Stimulated activated CD4-positive, alpha-beta T cell treated with anti-CD3 and anti-CD28 coated beads, Interleukin-4, amount 100 ng/mL, for 1 hour (primary cell): Measurements from ENCODE around the gene FAM177A1.
"Not testable (repeated sequence)": the region's sequence is repeated elsewhere in the genome, so short reads cannot be mapped to it uniquely, and the experiment has no call there.

Experiments used
- DNase-seq: peaks from one replicate; pipeline ENCODE4 v3.0.0-alpha.2; 2020

FAM177A1 gene, protein sequence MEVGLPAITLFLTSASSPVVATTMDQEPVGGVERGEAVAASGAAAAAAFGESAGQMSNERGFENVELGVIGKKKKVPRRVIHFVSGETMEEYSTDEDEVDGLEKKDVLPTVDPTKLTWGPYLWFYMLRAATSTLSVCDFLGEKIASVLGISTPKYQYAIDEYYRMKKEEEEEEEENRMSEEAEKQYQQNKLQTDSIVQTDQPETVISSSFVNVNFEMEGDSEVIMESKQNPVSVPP

DNA sequence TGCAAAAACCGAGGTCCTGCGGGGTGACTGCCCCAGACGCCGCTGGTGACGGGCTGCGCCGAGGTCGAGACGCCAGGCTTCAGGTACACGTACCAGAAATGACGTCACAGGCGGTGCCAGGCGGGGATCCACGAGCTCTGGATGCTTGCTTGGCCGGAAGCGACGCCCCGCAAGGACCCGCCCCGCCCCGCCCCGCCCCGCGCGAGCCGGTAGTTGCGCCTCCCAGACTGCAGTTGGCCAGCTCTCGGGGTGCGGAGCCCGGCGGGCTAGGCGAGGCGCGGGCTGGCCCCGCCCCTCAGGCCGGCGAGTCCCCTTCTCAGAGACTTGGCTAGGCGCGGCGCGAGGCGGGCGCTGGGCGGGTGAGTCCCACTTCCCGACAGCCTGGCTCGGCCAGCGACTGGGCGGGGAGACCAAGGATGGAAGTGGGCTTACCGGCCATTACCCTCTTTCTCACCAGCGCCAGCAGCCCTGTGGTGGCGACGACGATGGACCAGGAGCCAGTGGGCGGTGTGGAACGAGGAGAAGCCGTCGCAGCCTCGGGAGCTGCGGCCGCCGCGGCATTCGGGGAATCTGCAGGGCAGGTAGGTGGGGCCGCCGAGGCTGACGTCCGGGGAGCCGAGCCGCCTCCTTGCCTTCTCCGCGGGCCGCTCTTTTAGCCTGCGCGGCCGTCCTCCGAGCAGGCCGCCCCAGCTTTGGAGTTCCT, at the start of gene FAM177A1:
Gene FAM177A1, plus strand, starts transcription at position 225 of the 703 bp plus-strand sequence. Its CDS starts 192 bp downstream, at position 417.
- peak; percentile 97 for DNase-seq

DNA sequence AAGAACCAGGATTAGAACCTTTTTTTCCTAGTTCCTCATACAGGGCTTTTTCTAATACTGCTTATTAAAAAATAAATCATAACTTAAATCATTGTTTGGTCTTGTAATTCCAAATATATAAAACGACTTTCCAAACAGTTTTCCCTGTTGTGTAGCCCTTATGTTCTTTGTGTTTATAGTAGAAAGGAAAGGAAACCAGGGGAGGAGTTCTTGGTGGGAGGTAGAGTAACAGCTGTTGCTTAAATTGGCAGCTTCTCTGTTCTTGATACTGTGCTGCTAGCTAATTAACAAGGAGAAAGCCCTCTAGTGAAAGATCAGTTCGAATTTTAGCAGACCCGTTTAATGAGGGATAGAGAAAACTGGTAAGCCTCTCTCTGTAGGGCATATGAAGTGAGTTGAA, 48.3 kb upstream of the FAM177A1 start:
- DNase-seq: no peak

DNA sequence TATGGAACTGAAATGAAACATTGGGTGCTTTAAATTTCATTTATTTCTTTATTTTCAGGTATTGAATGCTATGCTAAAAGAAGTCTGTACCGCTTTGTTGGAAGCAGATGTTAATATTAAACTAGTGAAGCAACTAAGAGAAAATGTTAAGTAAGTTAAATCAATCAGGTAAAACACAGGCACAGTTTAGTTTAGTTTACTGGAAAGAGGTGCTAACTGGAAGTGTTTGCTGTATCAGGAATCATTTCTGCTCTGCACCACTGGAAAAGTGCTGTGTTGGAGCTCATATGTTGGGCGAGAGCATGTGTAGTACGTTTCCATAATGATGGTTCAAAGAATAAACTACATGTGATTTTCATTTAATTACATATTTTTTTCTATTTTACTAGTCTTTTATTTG, 46.6 kb upstream of the FAM177A1 start:
- no peak for DNase-seq

DNA sequence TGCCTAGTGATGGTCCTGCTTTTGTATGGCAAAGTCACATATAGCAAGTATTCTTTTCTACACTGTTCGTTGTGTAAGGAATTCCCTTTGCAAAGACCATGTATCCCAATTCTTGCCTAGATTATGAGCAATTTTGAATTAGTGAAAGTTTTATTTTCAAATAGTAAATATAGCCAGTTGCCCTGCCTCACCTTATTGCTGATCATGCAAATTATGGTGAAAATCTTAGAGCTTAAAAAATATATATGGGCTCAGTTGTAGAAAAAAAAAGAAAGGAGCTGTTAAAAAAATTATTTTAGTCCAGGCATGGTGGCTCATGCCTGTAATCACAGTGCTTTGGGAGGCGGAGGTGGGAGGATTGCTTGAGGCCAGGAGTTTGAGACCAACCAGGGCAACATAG, 44.5 kb upstream of the FAM177A1 start:
- no peak for DNase-seq

DNA sequence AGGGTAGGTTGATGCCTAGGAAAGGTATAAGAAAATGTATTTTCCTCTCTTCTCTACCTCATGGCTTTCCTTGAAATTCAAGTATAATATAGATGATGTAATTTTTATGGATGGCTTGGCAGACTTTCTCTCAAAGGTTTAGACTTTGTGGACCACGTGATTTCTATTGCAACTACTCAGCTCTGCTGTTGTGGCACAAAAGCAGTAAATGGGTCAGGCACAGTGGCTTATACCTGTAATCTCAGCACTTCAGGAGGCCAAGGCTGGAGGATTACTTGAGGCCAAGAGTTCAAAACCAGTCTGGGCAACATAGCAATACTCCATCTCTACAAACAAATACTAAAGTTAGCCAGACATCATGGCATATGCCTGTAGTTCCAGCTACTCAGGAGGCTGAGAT, 41.2 kb upstream of the FAM177A1 start:
- no peak for DNase-seq

DNA sequence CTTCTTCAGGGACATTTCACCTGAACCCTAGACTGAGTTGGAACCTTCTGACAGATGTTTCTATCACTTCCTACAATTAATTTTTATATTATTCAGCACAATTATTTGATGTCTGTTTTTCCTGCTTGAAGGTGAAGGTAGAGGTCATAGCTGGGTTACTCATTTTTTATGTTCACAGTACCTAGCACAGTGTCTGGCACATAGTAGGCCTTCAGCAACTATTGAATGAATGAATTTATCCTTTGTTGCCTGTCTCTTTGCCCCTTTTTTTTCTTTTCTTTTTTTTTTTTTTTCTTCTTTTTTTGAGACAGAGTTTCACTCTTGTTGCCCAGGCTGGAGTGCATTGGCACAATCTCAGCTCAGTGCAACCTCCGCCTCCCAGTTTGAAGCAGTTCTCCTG, 29.5 kb upstream of the FAM177A1 start:
- DNase-seq: no peak

DNA sequence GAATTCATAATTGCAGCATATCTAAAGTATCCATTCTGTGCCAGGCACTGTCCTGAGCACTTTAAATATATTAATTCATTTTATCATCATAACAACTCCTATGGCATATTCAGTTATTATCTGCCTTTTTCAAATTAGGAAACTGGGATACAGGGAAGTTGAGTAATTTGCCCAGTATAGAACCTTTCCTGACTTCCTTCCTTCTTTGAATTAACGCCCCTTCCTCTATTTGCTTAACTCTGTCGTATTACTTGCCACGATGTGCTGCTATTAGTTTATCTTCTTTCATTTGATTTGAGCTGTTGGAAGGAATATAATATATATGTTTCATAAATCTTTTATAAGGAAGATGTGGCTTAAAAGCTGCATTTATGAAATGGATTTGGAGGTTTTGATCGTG, 25.4 kb upstream of the FAM177A1 start:
- DNase-seq: no peak

DNA sequence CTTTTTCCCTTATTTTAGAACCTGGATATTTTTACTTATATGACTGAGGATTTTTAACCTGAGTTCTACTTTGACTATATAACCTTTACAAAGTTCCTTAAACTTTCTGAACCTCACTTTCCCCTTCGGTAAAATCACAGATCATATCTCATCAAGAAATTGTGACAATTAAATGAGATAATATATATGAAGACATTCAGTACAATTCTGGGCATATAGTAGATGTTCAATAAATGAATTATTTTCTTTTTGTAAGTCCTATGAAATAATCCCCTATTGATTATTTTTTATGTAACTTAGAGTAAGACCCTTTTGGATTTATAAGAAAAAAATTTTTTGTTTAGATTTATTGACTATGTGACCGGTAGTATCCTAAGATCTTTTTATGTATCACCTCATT, 17.6 kb upstream of the FAM177A1 start:
- no peak for DNase-seq

DNA sequence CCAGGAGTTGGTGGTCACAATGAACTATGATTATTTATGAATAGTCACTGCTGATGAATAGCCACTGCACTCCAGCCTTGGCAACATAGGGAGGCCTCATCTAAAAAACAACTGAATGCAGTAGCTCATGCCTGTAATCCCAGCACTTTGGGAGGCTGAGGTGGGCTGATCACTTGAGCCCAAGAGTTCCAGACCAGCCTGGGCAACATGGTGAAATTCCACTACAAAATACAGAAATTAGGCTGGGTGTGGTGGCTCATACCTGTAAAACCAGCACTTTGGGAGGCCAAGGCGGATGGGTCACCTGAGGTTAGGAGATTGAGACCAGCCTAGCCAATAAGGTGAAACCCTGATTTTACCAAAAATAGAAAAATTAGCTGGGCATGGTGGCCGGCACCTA, 13.5 kb upstream of the FAM177A1 start:
- DNase-seq: no peak

DNA sequence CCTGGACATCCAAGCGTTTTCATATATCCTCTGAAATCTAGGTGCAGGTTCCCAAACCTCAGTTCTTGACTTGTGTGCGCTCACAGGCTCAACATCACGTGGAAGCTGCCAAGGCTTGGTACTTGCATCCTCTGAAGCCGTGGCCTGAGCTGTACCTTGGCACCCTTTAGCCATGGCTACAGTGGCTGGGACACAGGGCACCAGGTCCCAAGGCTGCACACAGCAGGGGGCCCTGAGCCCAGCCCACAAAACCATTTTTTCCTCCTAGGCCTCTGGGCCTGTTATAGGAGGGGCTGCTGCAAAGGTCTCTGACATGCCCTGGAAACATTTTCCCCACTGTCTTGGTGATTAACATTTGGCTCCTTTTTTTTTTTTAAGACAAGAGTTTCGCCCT, 11.6 kb upstream of the FAM177A1 start:
- no peak for DNase-seq

DNA sequence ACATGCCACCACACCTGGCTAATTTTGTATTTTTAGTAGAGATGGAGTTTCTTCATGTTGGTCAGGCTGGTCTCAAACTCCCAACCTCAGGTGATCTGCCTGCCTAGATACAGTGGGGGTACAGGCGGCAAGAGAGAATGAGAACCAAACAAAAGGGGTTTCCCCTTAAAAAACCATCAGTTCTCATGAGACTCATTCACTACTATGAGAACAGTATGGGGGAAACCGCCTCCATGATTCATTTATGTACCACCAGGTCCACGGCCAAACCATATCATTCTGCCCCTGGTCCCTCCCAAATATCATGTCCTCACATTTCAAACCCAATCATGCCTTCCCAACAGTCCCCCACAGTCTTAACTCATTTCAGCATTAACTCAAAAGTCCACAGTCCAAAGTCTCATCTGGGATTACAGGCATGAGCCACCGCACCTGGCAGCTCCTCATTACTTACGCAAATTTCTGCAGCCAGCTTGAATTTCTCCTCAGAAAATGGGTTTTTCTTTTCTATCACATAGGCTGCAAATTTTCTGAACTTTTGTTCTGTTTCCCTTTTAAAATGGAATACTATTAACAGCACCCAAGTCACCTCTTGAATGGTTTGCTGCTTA, 11.0 kb upstream of the FAM177A1 start:
- DNase-seq: not testable (repeated sequence)

DNA sequence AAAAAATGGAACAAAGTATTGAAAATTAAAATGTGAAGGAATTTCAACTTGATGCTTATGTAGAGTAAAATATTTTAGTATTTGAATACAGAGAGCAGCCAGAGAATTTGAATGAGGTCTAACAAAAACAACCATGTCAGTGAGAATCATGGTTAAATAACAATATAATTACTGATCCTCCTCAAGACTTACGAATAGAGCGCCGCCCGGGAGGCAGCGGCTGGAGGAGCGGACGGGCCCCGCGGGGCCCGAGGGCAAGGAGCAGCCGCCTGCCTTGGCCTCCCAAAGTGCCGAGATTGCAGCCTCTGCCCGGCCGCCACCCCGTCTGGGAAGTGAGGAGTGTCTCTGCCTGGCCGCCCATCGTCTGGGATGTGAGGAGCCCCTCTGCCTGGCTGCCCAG, 7.8 kb upstream of the FAM177A1 start:
- not testable (repeated sequence) for DNase-seq

DNA sequence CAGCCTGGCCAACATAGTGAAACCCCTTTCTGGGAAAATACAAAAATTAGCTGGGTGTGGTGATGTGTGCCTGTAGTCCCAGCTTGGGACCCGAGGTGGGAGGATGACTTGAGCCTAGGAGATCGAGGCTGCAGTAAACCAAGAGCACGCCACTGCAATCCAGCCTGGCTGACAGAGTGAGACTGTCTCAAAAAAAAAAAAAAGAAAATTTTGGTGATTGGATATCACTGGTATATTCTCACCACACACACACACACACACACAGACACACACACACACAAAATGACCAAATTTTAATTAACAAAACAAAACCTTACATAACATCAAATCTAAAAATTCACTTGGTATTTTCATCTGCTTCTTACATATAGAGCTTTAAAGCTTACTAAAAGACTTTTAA, 3.4 kb upstream of the FAM177A1 start:
- no peak for DNase-seq

DNA sequence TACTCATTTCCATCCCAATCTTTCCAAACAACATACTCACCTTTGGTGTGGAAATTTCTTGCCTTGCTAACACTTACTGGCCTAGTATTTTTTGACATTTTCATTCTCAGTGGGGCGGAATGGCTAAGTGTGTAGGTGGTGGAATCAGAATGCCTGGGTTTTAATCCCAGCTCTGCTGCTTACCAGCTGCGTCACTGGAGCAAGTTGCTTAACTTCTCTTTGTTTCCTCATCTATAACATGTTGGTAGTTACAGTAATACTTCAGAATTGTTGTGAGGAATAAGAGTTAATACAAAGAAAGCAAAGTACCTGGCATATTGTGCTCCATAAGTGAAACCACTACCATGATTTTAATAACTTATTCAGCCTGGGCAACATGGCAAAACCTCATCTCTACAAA, 3.0 kb upstream of the FAM177A1 start:
- DNase-seq: no peak

DNA sequence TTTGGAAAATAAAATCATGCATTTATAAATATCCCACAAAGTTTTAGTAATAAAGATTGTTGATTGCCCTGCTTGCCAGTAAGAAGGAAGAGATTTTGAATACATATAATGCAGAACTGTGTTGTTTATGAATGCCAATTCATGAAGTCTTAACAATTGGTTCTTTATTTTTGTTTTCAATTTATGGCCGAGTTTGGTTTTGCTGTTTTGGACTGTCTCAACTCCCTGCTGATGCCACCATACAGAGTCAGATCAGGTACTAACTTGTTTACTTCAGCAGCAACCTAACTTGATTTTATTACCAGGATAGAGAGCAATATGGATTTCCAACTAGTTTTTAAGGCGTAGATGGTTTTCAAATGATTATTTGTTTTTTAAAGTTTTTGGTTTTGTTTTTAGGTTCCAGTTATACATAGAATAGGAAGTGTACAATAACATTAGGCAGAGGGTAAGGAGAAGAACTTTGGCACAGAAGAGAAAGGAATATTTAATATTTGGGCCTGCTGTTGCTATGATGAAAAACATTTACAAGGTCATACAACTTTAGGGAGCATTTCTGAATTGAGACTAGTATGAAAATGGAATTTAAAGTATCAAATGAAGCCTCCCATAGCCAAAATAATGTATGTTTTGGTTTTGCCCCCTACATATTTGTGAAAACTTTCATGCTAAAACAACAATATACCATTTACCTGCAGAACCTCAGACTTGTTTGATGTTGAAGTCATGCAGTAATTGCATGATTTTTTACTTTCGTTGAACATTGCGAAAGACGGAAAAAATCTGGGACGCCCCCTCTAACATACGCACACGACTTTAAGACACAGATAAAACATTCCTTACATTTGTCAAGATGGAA, 904 bp upstream of the FAM177A1 start:
- DNase-seq: no peak

DNA sequence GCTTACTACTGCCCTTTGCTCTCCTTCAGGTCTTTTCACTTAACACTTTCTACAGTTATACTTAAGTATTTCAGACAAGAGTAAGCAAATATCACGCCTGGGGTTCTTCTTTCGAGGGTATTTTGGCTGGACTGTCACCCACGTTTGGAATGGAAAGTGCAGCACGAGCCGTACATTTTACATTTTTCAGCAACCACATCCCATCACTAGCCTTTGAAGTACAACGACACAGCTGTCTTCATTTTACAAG, 349 bp upstream of the FAM177A1 start:
- DNase-seq: no peak

DNA sequence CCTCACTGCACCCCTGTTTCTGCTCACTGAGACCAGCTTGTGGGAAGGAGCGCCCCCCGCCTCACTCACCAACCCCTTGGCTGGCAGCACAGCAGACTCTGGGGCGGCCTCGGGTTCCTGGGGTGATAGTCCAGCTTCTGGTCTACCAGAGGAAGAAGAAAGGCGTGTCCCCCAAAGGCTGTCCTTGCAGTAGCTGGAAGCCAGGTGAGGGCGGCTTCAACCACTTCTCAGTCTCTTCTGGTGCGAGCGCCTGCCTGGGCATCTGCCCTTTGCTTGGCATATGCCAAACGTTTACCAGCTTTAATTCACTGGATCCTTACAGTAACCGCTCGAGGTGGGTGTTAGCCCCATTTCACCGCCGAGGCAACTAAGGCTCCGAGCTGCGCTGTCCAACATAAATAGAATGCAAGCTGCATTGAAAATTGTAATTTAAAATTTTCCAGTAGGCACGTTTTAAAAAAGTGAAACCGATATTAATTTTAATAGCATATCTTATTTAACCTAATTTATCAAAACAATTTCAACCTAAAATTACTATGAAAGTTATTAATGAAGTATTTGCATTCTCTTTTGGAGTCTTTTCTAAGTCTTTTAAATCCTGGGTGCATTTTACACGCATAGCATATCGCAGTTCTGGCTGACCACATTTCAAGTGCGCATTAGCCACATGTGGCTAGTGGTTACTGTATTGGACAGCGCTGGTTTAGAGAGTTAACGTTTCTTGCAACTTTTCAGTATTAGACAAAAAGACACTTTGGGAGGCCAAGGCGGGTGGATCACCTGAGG, 872 bp downstream of the FAM177A1 start:
- DNase-seq: no peak

DNA sequence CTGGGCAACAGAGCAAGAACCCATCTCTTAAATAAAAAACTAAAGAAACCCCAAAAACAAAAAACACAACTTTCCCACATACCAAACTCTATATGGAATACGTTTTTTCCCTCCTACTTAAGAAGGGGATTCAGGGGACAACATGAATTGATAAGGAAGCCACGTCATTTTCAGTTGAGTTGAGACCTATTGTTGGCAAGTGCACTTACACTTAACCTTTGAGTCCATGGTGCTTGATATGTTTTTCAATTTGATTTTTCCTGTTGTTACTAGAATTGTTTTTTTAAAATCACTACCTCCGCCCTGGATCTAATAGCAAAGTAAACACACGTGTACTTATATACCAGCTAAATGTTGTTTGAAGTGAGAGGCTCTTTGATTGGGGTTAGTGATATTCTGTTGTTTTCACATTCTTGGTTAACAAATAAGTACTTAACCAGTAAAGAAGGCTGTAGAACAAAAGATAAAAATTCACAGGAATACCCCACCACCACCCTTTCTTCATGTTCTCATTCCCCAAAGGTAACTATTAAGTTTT, 2.0 kb downstream of the FAM177A1 start:
- no peak for DNase-seq

DNA sequence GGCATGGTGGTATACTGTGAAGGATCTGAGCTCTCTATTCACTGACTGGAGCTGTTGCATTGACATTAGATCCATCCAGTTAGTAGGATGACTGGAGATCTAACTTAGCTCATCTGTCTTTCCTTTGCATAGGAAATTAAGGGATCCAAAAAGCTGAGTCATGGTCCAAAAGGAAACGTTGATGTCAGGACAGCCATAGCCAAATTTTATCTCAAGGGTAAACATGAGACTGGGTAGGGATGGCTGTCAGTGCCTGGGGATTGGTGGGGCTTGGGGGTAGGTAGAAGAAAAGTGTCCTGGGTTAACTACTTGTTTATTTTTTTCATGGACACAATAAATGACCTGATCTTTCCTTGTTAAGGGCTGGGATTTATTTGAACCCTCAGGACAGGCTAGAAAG, 4.6 kb downstream of the FAM177A1 start:
- DNase-seq: no peak

DNA sequence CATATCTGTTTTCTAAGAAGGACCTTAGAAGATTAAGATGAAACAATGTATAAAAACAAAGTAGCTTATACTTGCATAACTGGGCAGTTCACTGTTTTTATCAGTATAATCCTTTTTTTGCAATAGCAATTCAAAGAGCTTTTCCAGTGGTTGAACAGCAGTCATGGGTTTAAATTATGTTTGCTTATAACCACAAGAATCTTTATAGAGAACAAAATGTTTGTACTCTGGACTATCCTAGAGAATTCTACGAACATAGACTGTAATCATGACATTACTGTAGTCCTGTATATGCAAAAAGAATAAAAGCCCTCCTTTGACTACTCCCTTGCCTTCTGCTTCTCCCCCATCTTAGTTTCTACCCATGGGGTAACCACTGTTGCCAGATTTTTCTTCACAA, 5.7 kb downstream of the FAM177A1 start:
- DNase-seq: no peak

DNA sequence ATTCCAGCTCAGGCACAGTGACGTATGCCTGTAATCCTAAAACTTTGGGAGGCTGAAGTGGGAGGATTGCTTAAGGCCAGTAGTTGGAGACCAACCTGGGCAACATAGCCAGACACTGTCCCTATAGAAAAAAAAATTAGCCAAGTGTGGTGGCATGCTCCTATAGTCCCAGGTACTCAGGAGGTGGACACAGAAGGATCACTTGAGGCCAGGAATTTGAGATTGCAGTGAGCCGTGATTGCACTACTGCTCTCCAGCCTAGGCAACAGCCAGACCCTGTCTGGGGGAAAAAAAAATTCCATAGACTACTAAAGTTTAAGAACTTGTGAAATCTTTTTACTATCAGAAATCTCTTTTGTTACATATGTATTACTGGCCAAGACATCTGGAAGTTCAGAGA, 6.6 kb downstream of the FAM177A1 start:
- no peak for DNase-seq

DNA sequence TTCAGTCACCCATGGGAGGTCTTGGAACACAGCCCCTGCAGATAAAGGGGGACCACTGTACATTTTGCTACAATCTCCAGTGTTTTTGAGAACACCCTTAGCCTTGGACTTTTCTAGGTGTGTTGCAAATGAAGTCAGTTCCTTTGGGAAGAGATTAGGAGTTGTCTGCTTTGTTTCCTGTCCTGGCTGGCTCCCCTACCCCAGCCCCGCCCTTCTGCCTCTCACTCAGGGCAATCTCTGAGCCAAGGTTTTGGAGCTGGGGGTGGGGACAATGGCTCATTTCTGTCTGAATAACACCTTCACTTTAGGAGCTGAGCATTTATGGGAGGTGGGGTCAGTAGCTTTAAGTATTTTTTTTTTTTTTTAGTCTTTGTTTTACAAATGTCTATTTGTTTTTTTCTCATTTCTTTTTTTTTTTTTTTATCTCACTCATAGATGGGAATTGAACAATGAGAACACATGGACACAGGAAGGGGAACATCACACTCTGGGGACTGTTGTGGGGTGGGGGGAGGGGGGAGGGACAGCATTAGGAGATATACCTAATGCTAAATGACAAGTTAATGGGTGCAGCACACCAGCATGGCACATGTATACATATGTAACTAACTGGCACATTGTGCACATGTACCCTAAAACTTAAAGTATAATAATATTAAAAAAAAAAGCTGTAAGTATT, 15.2 kb downstream of the FAM177A1 start:
- not testable (repeated sequence) for DNase-seq
